Measurements from ENCODE around the gene CAPN5.

Gene CAPN5

GRCh38 chr11:77109236-77110019 is 42.7 kb downstream of the CAPN5 start:
- H3K27ac ChIP-seq: no peak overlapping the region
- TF ChIP-seq ZFX (IDR thresholded peaks at IDR 0.05) (no peak), CTCF (conservative IDR thresholded peaks at IDR 0.05) (no peak)

- TF ChIP-seq ZFX (IDR thresholded peaks at IDR 0.05) (no peak), CTCF (conservative IDR thresholded peaks at IDR 0.05) (no peak)
- no peak overlapping the region for H3K27ac ChIP-seq
Measured at GRCh38 chr11:77110836-77111235, 44.1 kb downstream of the CAPN5 start.

GRCh38 chr11:77111277-77111676 is 44.5 kb downstream of the CAPN5 start:
- TF ChIP-seq ZFX (IDR thresholded peaks at IDR 0.05): no peak
- no peak for TF ChIP-seq CTCF (conservative IDR thresholded peaks at IDR 0.05)

GRCh38 chr11:77111946-77112345 is 45.2 kb downstream of the CAPN5 start:
- TF ChIP-seq CTCF (conservative IDR thresholded peaks at IDR 0.05): no peak
- no peak for TF ChIP-seq ZFX (IDR thresholded peaks at IDR 0.05)
- H3K27ac ChIP-seq: no peak overlapping the region

More at GRCh38 chr11:77111277-77111676, 44.5 kb downstream of the CAPN5 start:
- H3K27ac ChIP-seq: no peak overlapping the region

- TF ChIP-seq ZFX (IDR thresholded peaks at IDR 0.05) (no peak), CTCF (conservative IDR thresholded peaks at IDR 0.05) (no peak)
- H3K27ac ChIP-seq: no peak overlapping the region
Measured at GRCh38 chr11:77112641-77113381, 46.0 kb downstream of the CAPN5 start.

- H3K27ac ChIP-seq: no peak overlapping the region
- TF ChIP-seq ZFX (IDR thresholded peaks at IDR 0.05) (no peak), CTCF (conservative IDR thresholded peaks at IDR 0.05) (peak; percentile 80)
Measured at GRCh38 chr11:77113382-77114088, 46.8 kb downstream of the CAPN5 start.

- H3K27ac ChIP-seq: no peak overlapping the region
- TF ChIP-seq CTCF (conservative IDR thresholded peaks at IDR 0.05) (no peak), ZFX (IDR thresholded peaks at IDR 0.05) (no peak)
Measured at GRCh38 chr11:77114089-77114463, 47.3 kb downstream of the CAPN5 start.
